Effector memory CD8-positive, alpha-beta T cell (primary cell): ENCODE results near the gene GPHA2.

ENCODE experiments used
- ATAC-seq: fragments of 150-1000 bp; cut with Tn5 transposase; replicated peaks from 2 replicates; pipeline ENCODE4 v1.10.0; 2021; ENCODE audit warnings: mild to moderate bottlenecking, moderate library complexity
- DNase-seq, 3 experiments: peaks; one replicate each; pipeline ENCODE4 v3.0.0; 2021
- H3K27ac Mint-ChIP-seq, 2 donors: one replicate each; pipeline ENCODE4 v1.8.0; 2022; ENCODE audit warnings: mild to moderate bottlenecking in 2 of 2, mixed read lengths in 2 of 2, moderate library complexity in 2 of 2
- H3K27me3 Mint-ChIP-seq, 2 donors: one replicate each; pipeline ENCODE4 v1.8.0; 2022; ENCODE audit warnings: mixed read lengths in 2 of 2
- H3K36me3 Mint-ChIP-seq: one replicate; pipeline ENCODE4 v1.8.0; 2022; ENCODE audit warnings: mild to moderate bottlenecking, moderate library complexity, mixed read lengths; ENCODE audit not compliant: insufficient read depth
- H3K4me1 Mint-ChIP-seq, 2 donors: one replicate each; pipeline ENCODE4 v1.8.0; 2022; ENCODE audit warnings: low read depth in 2 of 2, mixed read lengths in 2 of 2
- H3K4me3 Mint-ChIP-seq, 2 donors: one replicate each; pipeline ENCODE4 v1.8.0; 2022; ENCODE audit warnings: mild to moderate bottlenecking in 2 of 2, mixed read lengths in 2 of 2, moderate library complexity in 2 of 2
- H3K9me3 Mint-ChIP-seq, 2 donors: one replicate each; pipeline ENCODE4 v1.8.0; 2022; ENCODE audit warnings: mixed read lengths in 2 of 2

Gene GPHA2

DNA sequence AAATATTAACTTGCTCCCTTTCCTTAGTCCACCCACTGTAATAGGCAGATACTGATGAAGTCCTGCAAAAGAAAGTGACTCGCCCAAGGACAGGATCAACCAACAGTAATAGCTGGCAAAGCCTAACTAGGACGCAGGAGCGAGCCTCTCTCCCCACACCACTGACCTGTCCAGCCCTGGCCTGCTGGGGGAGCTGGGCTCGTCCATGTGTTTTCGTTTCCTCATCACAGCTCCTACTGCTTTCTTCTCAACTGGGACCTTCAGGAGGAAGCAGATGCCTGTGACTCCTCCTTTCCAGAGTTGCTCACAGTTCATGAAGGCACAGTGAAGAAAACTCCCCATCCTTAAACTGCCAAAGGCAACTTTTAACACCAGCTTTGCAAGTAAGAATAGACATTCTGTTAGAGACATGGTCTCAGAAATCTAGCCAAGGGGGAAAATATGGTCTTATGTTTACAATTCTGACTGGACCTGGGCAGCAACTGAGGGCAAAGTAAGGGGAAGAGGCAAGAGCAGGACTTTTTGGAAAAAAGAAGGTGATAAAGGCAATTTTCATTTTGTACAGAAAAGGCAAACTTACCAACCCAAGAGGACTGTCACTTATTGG, 11.6 kb upstream of the GPHA2 start:
- no peak for ATAC-seq
- Mint-ChIP-seq H3K36me3 (no peaks in the 10 kb centered on the region), H3K4me3 (no peak overlapping the region), H3K4me1 (no peaks in the 10 kb centered on the region), H3K27ac (no peak overlapping the region), H3K9me3 (no peaks in the 10 kb centered on the region), H3K27me3 (peaks cover 7 to 25% of the 10 kb centered on the region in 2 donors)
- no peak for DNase-seq

DNA sequence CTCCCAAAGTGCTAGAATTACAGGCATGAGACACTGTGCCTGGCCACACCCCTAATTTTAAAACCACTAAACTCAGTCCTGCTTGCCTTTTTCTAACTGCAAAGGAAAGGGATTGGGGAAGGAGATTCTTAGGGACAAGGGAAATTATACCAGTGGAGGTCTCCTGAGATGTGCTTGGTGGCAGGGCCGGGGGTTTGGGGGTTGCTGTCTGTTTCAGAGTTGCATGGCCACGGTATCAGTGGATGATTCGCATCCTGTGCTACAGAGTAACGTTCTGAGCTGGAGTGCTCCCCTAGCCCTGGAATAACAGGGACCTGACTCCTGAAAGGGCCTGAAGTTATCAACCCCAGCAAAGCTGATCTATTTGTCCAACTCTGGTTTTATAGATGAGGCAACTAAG, 846 bp upstream of the GPHA2 start:
- DNase-seq (no peak), ATAC-seq (no peak)
- no peak overlapping the region for H3K27ac Mint-ChIP-seq
- H3K4me3 Mint-ChIP-seq: no peak overlapping the region
- H3K9me3 Mint-ChIP-seq: no peaks in the 10 kb centered on the region
- H3K4me1 Mint-ChIP-seq: no peaks in the 10 kb centered on the region
- peaks cover 4 to 16% of the 10 kb centered on the region in 2 donors for H3K27me3 Mint-ChIP-seq
- peaks cover 16% of the 10 kb centered on the region for H3K36me3 Mint-ChIP-seq

DNA sequence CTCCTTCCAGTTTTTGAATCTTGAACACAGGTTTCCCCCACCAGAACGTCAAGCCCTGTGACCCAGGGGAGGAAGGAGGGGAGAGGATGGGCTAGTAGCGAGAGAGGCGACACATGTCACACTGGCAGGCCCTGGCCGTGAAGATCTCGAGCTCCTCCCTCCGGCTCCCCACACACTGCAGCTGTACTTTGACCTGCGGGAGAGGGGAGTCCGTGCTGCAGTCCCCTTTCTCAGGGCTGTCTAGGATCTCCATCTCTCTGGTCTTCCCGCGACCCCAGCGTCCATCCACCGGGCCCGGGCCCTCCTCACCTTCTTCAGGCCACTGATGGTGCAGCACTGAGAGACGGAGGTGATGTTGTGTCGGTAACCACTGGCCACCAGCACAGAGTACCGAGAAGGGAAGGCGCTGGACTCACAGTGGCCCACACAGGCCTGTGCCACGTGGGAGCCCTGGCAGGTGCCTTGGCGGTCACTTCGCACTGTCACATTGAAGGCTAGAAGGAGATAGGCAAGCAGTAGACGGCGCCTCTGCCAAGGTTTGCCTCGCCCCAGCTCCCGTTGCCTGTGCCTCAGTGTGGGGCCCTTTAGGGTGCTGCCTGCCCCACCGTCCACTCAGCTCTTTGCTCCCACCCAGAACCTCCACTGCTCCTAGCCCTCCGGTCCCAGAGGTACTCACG, 873 bp downstream of the GPHA2 start:
- ATAC-seq (no peak), DNase-seq (no peak)
- no peak overlapping the region for H3K4me3 Mint-ChIP-seq
- peaks cover 20% of the 10 kb centered on the region for H3K36me3 Mint-ChIP-seq
- H3K27ac Mint-ChIP-seq: no peak overlapping the region
- H3K9me3 Mint-ChIP-seq: no peaks in the 10 kb centered on the region
- peaks cover 0 to 9% of the 10 kb centered on the region in 2 donors for H3K27me3 Mint-ChIP-seq
- no peaks in the 10 kb centered on the region for H3K4me1 Mint-ChIP-seq

DNA sequence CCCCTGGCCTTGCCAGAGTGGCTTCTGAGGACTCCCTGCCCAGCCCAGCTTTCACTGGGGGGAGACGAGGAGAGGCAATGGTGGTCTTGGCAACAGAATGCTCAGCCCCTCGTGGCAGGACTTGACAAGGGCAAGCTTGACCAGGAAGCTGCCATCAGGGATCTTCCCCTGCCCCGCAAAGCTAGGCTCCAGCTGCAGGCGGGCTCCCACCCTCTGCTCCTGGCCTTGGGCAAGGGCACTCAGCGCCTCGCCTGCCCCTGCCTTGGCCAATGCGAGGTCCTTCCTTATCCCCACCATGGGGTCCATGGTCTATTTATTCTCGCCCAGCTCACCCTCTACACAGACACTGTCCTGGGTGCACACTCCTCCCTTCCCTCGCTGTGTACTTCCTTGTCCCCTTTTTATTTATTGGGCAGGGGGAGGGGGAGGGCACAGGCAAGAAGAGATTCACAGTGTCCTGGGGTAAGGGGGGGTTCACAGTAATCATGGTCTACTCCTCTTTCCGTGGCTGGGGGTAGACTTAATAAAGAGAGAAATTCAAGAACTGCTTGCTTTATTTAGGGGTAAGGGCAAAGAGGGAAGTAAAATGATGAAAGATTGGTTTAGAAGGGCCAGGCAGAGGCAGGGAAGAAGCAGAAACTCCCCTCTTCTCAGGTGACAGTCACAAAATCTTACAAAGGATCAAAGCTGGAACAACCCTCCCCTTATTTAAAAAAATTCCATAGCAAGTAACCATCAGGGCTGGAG, 1.6 kb downstream of the GPHA2 start:
- Mint-ChIP-seq H3K27me3 (peaks cover 0 to 9% of the 10 kb centered on the region in 2 donors), H3K36me3 (peaks cover 20% of the 10 kb centered on the region), H3K9me3 (no peaks in the 10 kb centered on the region), H3K4me1 (no peaks in the 10 kb centered on the region), H3K27ac (no peak overlapping the region), H3K4me3 (no peak overlapping the region)
- ATAC-seq (no peak), DNase-seq (no peak)

DNA sequence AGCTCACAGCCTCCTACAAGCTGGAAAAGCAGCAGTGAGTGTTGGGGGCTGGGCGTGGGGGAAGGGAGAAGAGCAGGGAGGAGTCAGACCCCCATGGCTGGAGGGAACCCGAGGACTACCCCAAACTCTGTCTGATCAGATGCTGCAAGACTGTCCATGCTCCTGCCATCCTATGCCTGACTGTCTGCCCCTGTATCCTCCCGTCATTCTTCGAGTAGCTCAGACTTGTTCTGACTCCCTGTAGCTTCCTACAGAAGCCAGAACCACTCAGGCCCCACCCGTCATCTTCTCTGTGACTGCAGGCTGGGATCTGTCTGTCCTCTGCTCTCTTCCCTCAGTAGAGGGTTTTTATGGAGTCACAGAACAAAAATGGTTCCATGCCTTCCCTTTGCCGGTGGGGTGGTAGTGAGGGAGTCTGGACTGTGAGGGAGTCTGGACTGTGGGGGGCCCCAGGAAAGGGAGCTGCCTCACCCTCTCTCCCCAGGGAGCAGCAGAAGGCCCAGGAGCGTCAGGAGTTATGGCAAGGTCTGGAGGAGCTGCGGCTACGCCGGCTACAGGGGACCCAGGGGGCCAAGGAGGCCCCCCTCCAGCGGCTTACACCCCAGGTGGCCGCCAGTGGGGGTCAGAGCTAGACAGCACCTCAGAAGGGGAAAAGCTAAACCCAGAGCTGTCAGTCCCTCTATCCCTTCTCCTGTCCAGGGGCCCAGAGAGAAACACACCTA, 2.3 kb downstream of the GPHA2 start:
- Mint-ChIP-seq H3K4me1 (no peaks in the 10 kb centered on the region), H3K4me3 (no peak overlapping the region), H3K9me3 (no peaks in the 10 kb centered on the region), H3K36me3 (peaks cover 20% of the 10 kb centered on the region), H3K27me3 (peaks cover 0 to 9% of the 10 kb centered on the region in 2 donors), H3K27ac (peak overlapping the region in 1 of 2 donors; percentile 35)
- ATAC-seq: no peak
- DNase-seq: no peak

DNA sequence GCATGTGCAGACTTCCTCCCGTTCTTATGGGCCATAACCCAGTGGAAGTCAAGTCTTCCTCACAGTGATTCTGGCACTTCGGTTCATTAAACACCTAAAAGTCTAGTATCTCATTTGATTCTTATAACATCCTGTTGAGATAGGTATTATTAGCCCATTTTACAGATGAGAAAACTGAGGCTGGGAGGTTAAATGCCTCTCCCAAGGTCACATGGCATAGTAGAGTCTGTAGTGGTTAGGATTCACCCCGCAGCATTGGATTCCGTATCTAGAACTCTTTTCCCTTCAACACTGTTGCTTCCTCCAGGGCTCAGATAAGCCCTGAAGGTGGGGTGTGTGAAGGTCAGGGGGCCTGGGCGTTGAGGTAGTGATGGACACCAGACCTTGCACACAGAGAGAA, 3.4 kb downstream of the GPHA2 start:
- DNase-seq (no peak), ATAC-seq (no peak)
- Mint-ChIP-seq H3K36me3 (peaks cover 20% of the 10 kb centered on the region), H3K4me1 (peaks cover 0 to 1% of the 10 kb centered on the region in 2 donors), H3K27me3 (peaks cover 0 to 3% of the 10 kb centered on the region in 2 donors), H3K9me3 (no peaks in the 10 kb centered on the region), H3K4me3 (no peak overlapping the region), H3K27ac (peak overlapping the region in 1 of 2 donors; percentile 12)

DNA sequence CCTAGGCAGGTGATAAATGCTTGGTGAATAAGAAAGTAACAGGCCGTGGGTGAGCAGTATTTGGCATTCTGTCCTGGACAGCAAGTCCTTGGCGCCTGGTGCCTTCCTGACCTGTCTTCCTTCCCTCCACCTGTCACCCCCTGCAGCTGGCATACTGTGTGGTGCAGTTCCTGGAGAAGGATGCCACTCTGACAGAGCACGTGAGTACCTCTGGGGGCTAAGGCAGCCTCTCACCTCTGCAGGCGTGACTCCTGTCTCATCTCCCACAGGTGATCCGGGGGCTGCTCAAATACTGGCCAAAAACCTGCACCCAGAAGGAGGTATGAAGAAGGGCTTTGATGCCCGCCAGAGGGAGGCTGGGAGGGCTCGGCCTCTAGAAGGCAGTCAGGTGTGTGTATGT, 4.4 kb downstream of the GPHA2 start:
- H3K36me3 Mint-ChIP-seq: peaks cover 20% of the 10 kb centered on the region
- no peak overlapping the region for H3K4me3 Mint-ChIP-seq
- no peak for DNase-seq
- no peaks in the 10 kb centered on the region for H3K27me3 Mint-ChIP-seq
- H3K4me1 Mint-ChIP-seq: peaks cover 1% of the 10 kb centered on the region in 2 donors
- H3K27ac Mint-ChIP-seq: no peak overlapping the region
- no peaks in the 10 kb centered on the region for H3K9me3 Mint-ChIP-seq
- ATAC-seq: no peak

DNA sequence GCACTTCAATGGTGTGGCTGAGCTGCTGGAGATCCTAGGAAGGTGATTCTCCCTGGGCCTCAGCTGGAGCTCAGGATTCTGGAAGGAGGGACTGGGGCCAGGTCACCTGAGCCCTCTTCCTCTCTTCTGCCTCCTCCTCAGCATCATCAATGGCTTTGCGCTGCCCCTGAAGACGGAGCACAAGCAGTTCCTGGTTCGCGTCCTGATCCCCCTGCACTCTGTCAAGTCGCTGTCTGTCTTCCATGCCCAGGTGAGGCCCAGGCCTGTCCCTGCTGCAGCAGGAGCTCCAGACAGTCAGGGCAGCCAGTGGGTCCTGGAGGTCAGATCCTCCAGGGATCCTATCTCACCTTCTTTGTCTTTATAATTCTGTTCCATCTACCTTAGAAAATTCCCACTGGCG, 5.4 kb downstream of the GPHA2 start:
- Mint-ChIP-seq H3K27ac (no peak overlapping the region), H3K9me3 (no peaks in the 10 kb centered on the region), H3K4me3 (no peak overlapping the region), H3K4me1 (peaks cover 6 to 7% of the 10 kb centered on the region in 2 donors), H3K27me3 (no peaks in the 10 kb centered on the region), H3K36me3 (peaks cover 20% of the 10 kb centered on the region)
- ATAC-seq (no peak), DNase-seq (no peak)

DNA sequence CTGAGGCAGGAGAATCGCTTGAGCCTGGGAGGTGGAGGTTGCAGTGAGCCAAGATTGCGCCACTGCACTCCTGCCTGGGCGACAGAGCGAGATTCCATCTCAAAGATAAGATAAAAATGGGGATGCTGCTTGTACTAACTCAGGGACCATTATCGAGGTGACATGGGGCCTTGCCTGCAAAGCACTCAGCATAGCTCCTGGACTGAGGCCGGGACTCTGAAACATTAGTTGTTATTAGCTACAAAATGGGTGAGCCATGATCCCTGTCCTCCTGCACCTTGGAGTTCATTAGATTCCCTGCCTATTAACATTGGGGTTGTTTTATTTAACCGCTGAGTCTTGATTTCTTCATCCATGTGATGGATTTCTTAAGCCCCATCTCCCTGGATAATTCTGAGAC, 6.1 kb downstream of the GPHA2 start:
- H3K36me3 Mint-ChIP-seq: peaks cover 17% of the 10 kb centered on the region
- no peak overlapping the region for H3K4me3 Mint-ChIP-seq
- no peaks in the 10 kb centered on the region for H3K27me3 Mint-ChIP-seq
- no peak for DNase-seq
- H3K9me3 Mint-ChIP-seq: no peaks in the 10 kb centered on the region
- ATAC-seq: no peak
- no peak overlapping the region for H3K27ac Mint-ChIP-seq
- peaks cover 10 to 11% of the 10 kb centered on the region in 2 donors for H3K4me1 Mint-ChIP-seq

DNA sequence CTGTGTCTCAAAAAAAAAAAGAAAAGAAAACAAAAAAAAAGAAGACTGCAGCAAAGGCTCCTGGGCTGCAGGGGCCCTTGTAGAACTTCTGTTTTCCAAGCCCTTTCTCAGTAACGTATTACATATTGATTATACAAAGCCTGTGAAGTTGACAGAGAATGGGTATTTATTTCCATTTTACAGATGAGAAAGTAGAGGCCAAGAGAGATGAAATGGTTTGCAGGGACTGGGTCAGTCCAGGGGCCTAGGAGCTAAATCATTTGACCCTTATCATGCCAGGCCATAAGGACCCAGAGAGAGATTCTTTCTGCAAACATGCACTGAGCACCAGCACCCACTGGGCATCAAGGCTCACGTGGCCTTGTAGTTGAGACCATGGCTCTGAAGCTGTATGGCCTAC, 6.7 kb downstream of the GPHA2 start:
- DNase-seq (no peak), ATAC-seq (no peak)
- Mint-ChIP-seq H3K36me3 (peaks cover 19% of the 10 kb centered on the region), H3K4me3 (no peak overlapping the region), H3K27me3 (no peaks in the 10 kb centered on the region), H3K27ac (no peak overlapping the region), H3K9me3 (no peaks in the 10 kb centered on the region), H3K4me1 (peaks cover 14 to 16% of the 10 kb centered on the region in 2 donors)

DNA sequence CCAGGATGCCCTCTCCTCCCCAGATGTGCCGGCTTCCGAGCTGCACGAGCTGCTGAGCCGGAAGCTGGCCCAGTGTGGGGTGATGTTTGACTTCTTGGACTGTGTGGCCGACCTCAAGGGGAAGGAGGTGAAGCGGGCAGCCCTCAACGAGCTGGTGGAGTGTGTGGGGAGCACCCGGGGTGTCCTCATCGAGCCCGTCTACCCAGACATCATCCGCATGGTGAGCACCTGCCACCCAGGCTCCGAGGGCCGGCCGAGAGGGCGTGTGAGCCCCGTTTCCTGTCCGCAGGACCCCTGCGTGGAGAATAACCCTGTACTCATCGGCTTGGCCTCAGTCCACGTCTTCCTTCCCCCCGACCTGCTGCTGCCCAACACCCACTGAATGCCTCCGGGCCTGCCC, 9.0 kb downstream of the GPHA2 start:
- H3K9me3 Mint-ChIP-seq: no peaks in the 10 kb centered on the region
- H3K27ac Mint-ChIP-seq: no peak overlapping the region
- no peak for DNase-seq
- no peak for ATAC-seq
- peaks cover 18% of the 10 kb centered on the region in 2 donors for H3K4me1 Mint-ChIP-seq
- H3K27me3 Mint-ChIP-seq: no peaks in the 10 kb centered on the region
- H3K36me3 Mint-ChIP-seq: peaks cover 8% of the 10 kb centered on the region
- peak overlapping the region; percentile 38 to 45 for H3K4me3 Mint-ChIP-seq

DNA sequence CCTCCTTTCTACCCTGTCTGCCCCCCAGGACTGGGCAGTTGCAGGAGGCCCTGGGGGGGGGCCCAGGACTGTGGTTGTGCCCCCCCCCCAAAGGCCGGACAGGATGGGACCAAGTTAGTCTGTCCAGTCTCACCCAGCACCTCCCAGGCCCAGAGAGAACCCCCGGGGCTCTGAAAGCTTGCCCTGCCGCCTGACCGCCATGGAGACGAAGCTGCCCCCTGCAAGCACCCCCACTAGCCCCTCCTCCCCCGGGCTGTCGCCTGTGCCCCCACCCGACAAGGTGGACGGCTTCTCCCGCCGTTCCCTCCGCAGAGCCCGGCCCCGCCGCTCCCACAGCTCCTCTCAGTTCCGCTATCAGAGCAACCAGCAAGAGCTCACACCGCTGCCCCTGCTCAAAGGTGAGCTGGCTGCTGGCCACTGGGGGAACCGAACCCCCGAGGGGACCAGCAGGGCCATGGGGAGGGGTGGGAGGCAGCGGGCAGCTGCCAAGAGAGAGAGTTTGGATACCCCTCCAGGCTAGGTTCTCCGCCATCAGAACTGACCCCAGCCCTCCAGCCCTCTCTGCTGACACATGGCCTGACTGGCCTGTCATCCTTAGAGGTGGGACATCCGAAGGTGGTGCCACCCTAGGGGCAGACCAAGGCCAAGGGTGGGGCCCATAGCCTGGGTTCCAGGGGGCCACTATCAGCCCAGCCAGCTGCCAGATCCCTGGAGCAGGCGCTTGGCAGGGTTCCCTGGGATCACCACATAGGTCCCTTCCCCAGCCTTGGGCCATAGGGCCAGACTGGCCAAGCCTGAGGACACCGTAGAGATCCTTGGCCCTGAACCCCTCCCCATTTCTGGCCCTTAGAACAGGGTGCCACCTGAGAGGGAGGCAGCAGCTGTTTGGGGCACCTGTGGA, 9.9 kb downstream of the GPHA2 start:
- ATAC-seq (no peak), DNase-seq (no peak)
- Mint-ChIP-seq H3K27ac (peak overlapping the region; percentile 59 to 99), H3K4me3 (peak overlapping the region; percentile 90 to 99), H3K27me3 (no peaks in the 10 kb centered on the region), H3K4me1 (peaks cover 18% of the 10 kb centered on the region in 2 donors), H3K36me3 (peaks cover 8% of the 10 kb centered on the region), H3K9me3 (no peaks in the 10 kb centered on the region)

DNA sequence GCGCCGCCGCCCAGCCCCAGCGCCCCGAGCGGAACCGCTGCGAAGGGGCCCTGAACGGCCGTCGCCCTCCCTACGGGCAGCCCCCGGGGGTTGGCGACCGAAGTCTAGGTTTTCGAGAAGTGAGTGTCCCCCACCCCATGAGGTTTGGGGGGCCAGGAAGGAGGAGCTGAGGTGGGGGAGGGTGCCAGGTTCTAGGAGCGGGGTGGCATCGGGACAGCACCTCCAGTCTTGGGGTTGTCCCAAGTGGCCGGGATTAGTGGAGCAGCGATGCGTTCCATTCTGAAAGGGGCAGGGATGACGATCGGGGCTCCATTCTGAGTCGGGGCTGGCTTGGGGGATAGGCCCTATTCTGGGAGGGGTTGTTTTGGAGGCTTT, 10.8 kb downstream of the GPHA2 start:
- H3K36me3 Mint-ChIP-seq: peaks cover 3% of the 10 kb centered on the region
- no peaks in the 10 kb centered on the region for H3K9me3 Mint-ChIP-seq
- peak overlapping the region; percentile 90 to 99 for H3K4me3 Mint-ChIP-seq
- no peak for DNase-seq
- no peak for ATAC-seq
- H3K4me1 Mint-ChIP-seq: peaks cover 18% of the 10 kb centered on the region in 2 donors
- H3K27ac Mint-ChIP-seq: peak overlapping the region; percentile 98 to 99
- no peaks in the 10 kb centered on the region for H3K27me3 Mint-ChIP-seq
